Mesendoderm (in vitro differentiated cells): ENCODE data around the gene BMP8B.
"Not testable (repeated sequence)": the region's sequence is repeated elsewhere in the genome, so short reads cannot be mapped to it uniquely, and the experiment has no call there.

ENCODE experiments used
- DNase-seq: peaks from one replicate; pipeline ENCODE4 v3.0.0; 2013
- H2AK5ac ChIP-seq: 2 replicates; pipeline ENCODE4 v1.6.1; 2013; ENCODE audit warnings: low read length, inconsistent platforms
- H2BK120ac ChIP-seq: 2 replicates; pipeline ENCODE4 v1.6.1; 2013; ENCODE audit warnings: low read depth, mild to moderate bottlenecking, low read length, moderate library complexity, mixed read lengths
- H2BK15ac ChIP-seq: replicated peaks from 2 replicates; pipeline ENCODE4 v1.6.1; 2013; ENCODE audit warnings: low read depth, mild to moderate bottlenecking, moderate library complexity
- H2BK5ac ChIP-seq: 2 replicates; pipeline ENCODE4 v1.6.1; 2013; ENCODE audit warnings: low read length, inconsistent platforms
- H3K18ac ChIP-seq: 2 replicates; pipeline ENCODE4 v1.6.1; 2013; ENCODE audit warnings: mild to moderate bottlenecking, low read length, mixed read lengths
- H3K23ac ChIP-seq: one replicate; pipeline ENCODE4 v1.6.1; 2013; ENCODE audit warnings: low read length
- H3K27ac ChIP-seq: 2 replicates; pipeline ENCODE4 v1.5.1; 2013; ENCODE audit warnings: low read depth, mild to moderate bottlenecking, inconsistent platforms, low read length, moderate library complexity
- H3K27me3 ChIP-seq: 2 replicates; pipeline ENCODE4 v1.6.1; 2013; ENCODE audit warnings: low read length, control low read depth, mild to moderate bottlenecking, inconsistent platforms; ENCODE audit not compliant: insufficient read depth, poor library complexity
- H3K36me3 ChIP-seq: 2 replicates; pipeline ENCODE4 v1.6.1; 2013; ENCODE audit warnings: low read length, inconsistent platforms; ENCODE audit not compliant: control insufficient read depth, insufficient read depth
- H3K4ac ChIP-seq: one replicate; pipeline ENCODE4 v1.6.1; 2013; ENCODE audit warnings: low read depth, mild to moderate bottlenecking, low read length, moderate library complexity
- H3K4me1 ChIP-seq: 2 replicates; pipeline ENCODE4 v1.6.1; 2013; ENCODE audit warnings: low read depth, low read length, inconsistent platforms; ENCODE audit not compliant: control insufficient read depth
- H3K4me2 ChIP-seq: 2 replicates; pipeline ENCODE4 v1.6.1; 2013; ENCODE audit warnings: low read length
- H3K4me3 ChIP-seq: 2 replicates; pipeline ENCODE4 v1.5.1; 2013; ENCODE audit warnings: mild to moderate bottlenecking, low read length
- H3K56ac ChIP-seq: one replicate; pipeline ENCODE4 v1.6.1; 2013; ENCODE audit warnings: low read length
- H3K79me1 ChIP-seq: 2 replicates; pipeline ENCODE4 v1.6.1; 2013; ENCODE audit warnings: low read length, inconsistent platforms
- H3K79me2 ChIP-seq: 2 replicates; pipeline ENCODE4 v1.6.1; 2013; ENCODE audit warnings: mild to moderate bottlenecking, low read length; ENCODE audit not compliant: control insufficient read depth, insufficient read depth
- H3K9ac ChIP-seq: 2 replicates; pipeline ENCODE4 v1.6.1; 2013; ENCODE audit warnings: low read length, inconsistent platforms
- H4K5ac ChIP-seq: one replicate; pipeline ENCODE4 v1.6.1; 2013; ENCODE audit warnings: low read length
- H4K8ac ChIP-seq: one replicate; pipeline ENCODE4 v1.6.1; 2013; ENCODE audit warnings: low read depth, mild to moderate bottlenecking, control low read depth, low read length, moderate library complexity
- WGBS: extraction: QIAGEN DNeasy Blood & Tissue Kit; methylation state at CpG from one replicate; pipeline ENCODE4 v1.1.7; 2013; ENCODE audit warnings: low lambda C conversion rate, missing lambda C conversion rate; ENCODE audit not compliant: insufficient coverage; ENCODE audit errors: extremely low coverage; 5-methylcytosine and 5-hydroxymethylcytosine counted together

Gene BMP8B

GRCh38 chr1:39826583-39826982, 37.9 kb upstream of the BMP8B start:
- no peaks in the 10 kb centered on the region for H3K27me3 ChIP-seq
- no peak overlapping the region for H3K4me3 ChIP-seq
- H2AK5ac ChIP-seq, result no peak overlapping the region
- no peak overlapping the region for H3K27ac ChIP-seq
- no peak overlapping the region for H2BK120ac ChIP-seq
- H3K23ac ChIP-seq, result no peak overlapping the region
- no peak overlapping the region for H2BK5ac ChIP-seq
- no peak for DNase-seq
- no peak overlapping the region for H4K5ac ChIP-seq
- H3K9ac ChIP-seq, result no peak overlapping the region
- H4K8ac ChIP-seq, result no peak overlapping the region
- H2BK15ac ChIP-seq, result no peak overlapping the region
- H3K79me2 ChIP-seq, result no peaks in the 10 kb centered on the region
- H3K4me1 ChIP-seq, result peaks cover 4% of the 10 kb centered on the region
- no peak overlapping the region for H3K18ac ChIP-seq
- no peaks in the 10 kb centered on the region for H3K79me1 ChIP-seq
- no peak overlapping the region for H3K56ac ChIP-seq
- no CpG with 5 or more reads among the region's 6 CpGs for WGBS
- no peak overlapping the region for H3K4ac ChIP-seq
- no peak overlapping the region for H3K4me2 ChIP-seq
- H3K36me3 ChIP-seq, result no peaks in the 10 kb centered on the region

GRCh38 chr1:39825432-39825941, 36.8 kb upstream of the BMP8B start:
- Histone ChIP-seq H3K79me1 (no peaks in the 10 kb centered on the region), H3K23ac (no peak overlapping the region), H3K4ac (no peak overlapping the region), H3K4me1 (peaks cover 4% of the 10 kb centered on the region), H3K4me3 (no peak overlapping the region), H3K9ac (no peak overlapping the region), H2AK5ac (no peak overlapping the region), H3K18ac (no peak overlapping the region), H3K27me3 (no peaks in the 10 kb centered on the region), H2BK15ac (no peak overlapping the region), H2BK120ac (no peak overlapping the region), H3K56ac (no peak overlapping the region), H3K27ac (no peak overlapping the region), H2BK5ac (no peak overlapping the region), H4K8ac (no peak overlapping the region), H4K5ac (no peak overlapping the region), H3K36me3 (no peaks in the 10 kb centered on the region), H3K4me2 (no peak overlapping the region), H3K79me2 (no peaks in the 10 kb centered on the region)
- no peak for DNase-seq
- no CpG with 5 or more reads among the region's 7 CpGs for WGBS

DNA sequence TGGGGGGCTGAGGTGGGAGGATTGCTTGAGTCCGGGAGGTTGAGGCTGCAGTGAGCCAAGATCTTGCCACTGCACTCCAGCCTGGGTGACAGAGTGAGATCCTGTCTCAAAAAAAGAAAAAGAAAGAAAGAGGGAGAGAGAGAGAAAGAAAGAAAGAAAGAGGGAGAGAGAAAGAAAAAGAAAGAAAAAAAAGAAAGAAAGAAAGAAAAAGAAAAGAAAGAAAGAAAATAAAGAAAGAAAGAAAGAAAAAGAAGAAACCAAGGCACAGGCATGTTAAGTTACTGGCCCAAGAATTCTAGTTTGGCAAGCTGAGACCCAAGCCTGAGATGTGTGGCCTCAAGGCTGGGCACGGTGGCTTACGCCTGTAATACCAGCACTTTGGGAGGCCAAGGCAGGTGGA, 34.8 kb upstream of the BMP8B start:
- no CpG with 5 or more reads among the region's 3 CpGs for WGBS
- not testable (repeated sequence) for H4K5ac ChIP-seq, H3K4me2 ChIP-seq, H4K8ac ChIP-seq, H2BK5ac ChIP-seq, H3K56ac ChIP-seq, H3K4me3 ChIP-seq, H3K36me3 ChIP-seq, H3K79me2 ChIP-seq, H3K27me3 ChIP-seq, H3K23ac ChIP-seq, DNase-seq, H3K79me1 ChIP-seq, H3K4ac ChIP-seq, H2AK5ac ChIP-seq, H2BK120ac ChIP-seq, H3K27ac ChIP-seq, H3K4me1 ChIP-seq, H3K9ac ChIP-seq, H2BK15ac ChIP-seq, H3K18ac ChIP-seq

- H3K4me1 ChIP-seq, result no peaks in the 10 kb centered on the region
- H3K79me2 ChIP-seq, result no peaks in the 10 kb centered on the region
- H3K4me2 ChIP-seq, result no peak overlapping the region
- H3K9ac ChIP-seq, result no peak overlapping the region
- DNase-seq, result no peak
- H2BK5ac ChIP-seq, result no peak overlapping the region
- WGBS, result no CpG with 5 or more reads among the region's 5 CpGs
- no peak overlapping the region for H3K27ac ChIP-seq
- no peak overlapping the region for H3K23ac ChIP-seq
- no peaks in the 10 kb centered on the region for H3K79me1 ChIP-seq
- no peaks in the 10 kb centered on the region for H3K27me3 ChIP-seq
- H2AK5ac ChIP-seq, result no peak overlapping the region
- H3K18ac ChIP-seq, result no peak overlapping the region
- no peaks in the 10 kb centered on the region for H3K36me3 ChIP-seq
- no peak overlapping the region for H3K56ac ChIP-seq
- H3K4ac ChIP-seq, result no peak overlapping the region
- no peak overlapping the region for H3K4me3 ChIP-seq
- no peak overlapping the region for H2BK120ac ChIP-seq
- H4K8ac ChIP-seq, result no peak overlapping the region
- H4K5ac ChIP-seq, result no peak overlapping the region
- no peak overlapping the region for H2BK15ac ChIP-seq
These were observed 33.5 kb upstream of the BMP8B start for GRCh38 chr1:39822146-39822545.

- H3K27me3 ChIP-seq, result no peaks in the 10 kb centered on the region
- no peak overlapping the region for H2BK15ac ChIP-seq
- no peak overlapping the region for H4K5ac ChIP-seq
- no peaks in the 10 kb centered on the region for H3K79me1 ChIP-seq
- no peak overlapping the region for H3K56ac ChIP-seq
- no peak overlapping the region for H3K9ac ChIP-seq
- H2BK5ac ChIP-seq, result no peak overlapping the region
- H3K36me3 ChIP-seq, result no peaks in the 10 kb centered on the region
- H3K18ac ChIP-seq, result no peak overlapping the region
- WGBS, result no CpG with 5 or more reads among the region's 22 CpGs
- no peak overlapping the region for H4K8ac ChIP-seq
- no peak overlapping the region for H3K4ac ChIP-seq
- no peaks in the 10 kb centered on the region for H3K79me2 ChIP-seq
- H2AK5ac ChIP-seq, result no peak overlapping the region
- no peaks in the 10 kb centered on the region for H3K4me1 ChIP-seq
- H3K27ac ChIP-seq, result no peak overlapping the region
- DNase-seq, result no peak
- H3K23ac ChIP-seq, result no peak overlapping the region
- no peak overlapping the region for H2BK120ac ChIP-seq
- H3K4me3 ChIP-seq, result no peak overlapping the region
- H3K4me2 ChIP-seq, result no peak overlapping the region
These were observed 30.6 kb upstream of the BMP8B start for GRCh38 chr1:39819091-39819812.

DNA sequence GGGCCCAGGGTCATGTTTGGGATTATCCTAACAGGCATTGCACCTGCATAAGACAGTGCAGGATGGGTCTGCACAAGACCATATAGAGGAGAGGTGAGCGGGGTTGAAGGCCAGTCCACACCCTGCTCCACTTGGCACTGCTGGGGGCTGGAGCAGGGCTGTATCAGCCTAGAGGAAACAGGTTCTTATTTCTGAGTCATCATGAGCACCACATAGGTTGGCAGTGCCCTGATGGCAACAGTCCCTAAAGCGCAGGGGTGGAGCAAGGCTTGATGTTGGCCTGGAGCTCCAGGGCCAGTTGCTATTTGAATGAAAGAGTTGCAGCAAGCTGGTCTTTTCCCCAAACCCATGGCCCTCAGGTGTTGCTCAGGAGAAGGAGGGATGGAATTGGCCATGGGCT, 29.8 kb upstream of the BMP8B start:
- Histone ChIP-seq H2AK5ac (no peak overlapping the region), H2BK120ac (no peak overlapping the region), H3K18ac (no peak overlapping the region), H3K23ac (no peak overlapping the region), H2BK5ac (no peak overlapping the region), H3K27ac (no peak overlapping the region), H3K4me2 (no peak overlapping the region), H3K27me3 (no peaks in the 10 kb centered on the region), H4K5ac (no peak overlapping the region), H2BK15ac (no peak overlapping the region), H3K79me2 (no peaks in the 10 kb centered on the region), H3K4ac (no peak overlapping the region), H3K36me3 (no peaks in the 10 kb centered on the region), H3K4me3 (no peak overlapping the region), H3K9ac (no peak overlapping the region), H4K8ac (no peak overlapping the region), H3K79me1 (no peaks in the 10 kb centered on the region), H3K56ac (no peak overlapping the region), H3K4me1 (no peaks in the 10 kb centered on the region)
- DNase-seq, result no peak
- no CpG with 5 or more reads among the region's 2 CpGs for WGBS
